ENCODE measurements around the gene INTS6. TPM values are rescaled to one million over a fixed set of nuclear protein-coding genes. Genes with fewer than 3 reads are reported as not detected.

INTS6 gene
- total RNA-seq, 2 experiments from 2014 or later = 51.6 to 53.1 TPM

GRCh38 chr13:51457086-51457815, 4.4 kb upstream of the INTS6 start:
- POLR2A ChIA-PET = no interaction called here

GRCh38 chr13:51456510-51456909, 3.7 kb upstream of the INTS6 start:
- ChIA-PET CTCF (no interaction called here), POLR2A (no interaction called here)

More at GRCh38 chr13:51457086-51457815, 4.4 kb upstream of the INTS6 start:
- CTCF ChIA-PET = no interaction called here

GRCh38 chr13:51455532-51455931, 2.7 kb upstream of the INTS6 start:
- ChIA-PET POLR2A (interaction anchor here (3.6 kb wide), 1 partner anchor 346 kb away, joined by 22 read pairs; no protein-coding TSS in a partner anchor), CTCF (no interaction called here)

GRCh38 chr13:51453959-51454703, 1.3 kb upstream of the INTS6 start:
- CTCF ChIA-PET = interaction anchor here (0.6 to 1.2 kb wide), 2 partner anchors 175 to 349 kb away, joined by 3 to 6 read pairs; no protein-coding TSS in a partner anchor
- POLR2A ChIA-PET = interaction anchor here (0.7 to 3.6 kb wide), 9 partner anchors 10 to 367 kb away, joined by 3 to 22 read pairs (median 5); no protein-coding TSS in a partner anchor

GRCh38 chr13:51453207-51453958, 547 bp upstream of the INTS6 start:
- ChIA-PET CTCF (interaction anchor here (0.5 to 1.2 kb wide), 3 partner anchors 176 to 350 kb away, joined by 3 to 4 read pairs (median 3); no protein-coding TSS in a partner anchor), POLR2A (interaction anchor here (0.5 to 3.6 kb wide), 20 partner anchors 9 to 740 kb away, joined by 3 to 22 read pairs (median 5); no protein-coding TSS in a partner anchor)

- ChIA-PET CTCF (no interaction called here), POLR2A (interaction anchor here (0.5 to 1.5 kb wide), 8 partner anchors 9 to 444 kb away, joined by 3 to 10 read pairs (median 3); no protein-coding TSS in a partner anchor)
These were observed 1.1 kb downstream of the INTS6 start for GRCh38 chr13:51451467-51452360.

GRCh38 chr13:51451134-51451466, 1.7 kb downstream of the INTS6 start:
- CTCF ChIA-PET = no interaction called here
- POLR2A ChIA-PET = interaction anchor here (0.6 to 0.9 kb wide), 5 partner anchors 16 to 352 kb away, joined by 3 read pairs; no protein-coding TSS in a partner anchor

- CTCF ChIA-PET = no interaction called here
- POLR2A ChIA-PET = no interaction called here
These were observed 3.8 kb downstream of the INTS6 start for GRCh38 chr13:51449018-51449417.

- ChIA-PET CTCF (no interaction called here), POLR2A (no interaction called here)
These were observed 7.9 kb downstream of the INTS6 start for GRCh38 chr13:51444922-51445321.

GRCh38 chr13:51440381-51440780, 12.5 kb downstream of the INTS6 start:
- CTCF ChIA-PET = no interaction called here
- POLR2A ChIA-PET = interaction anchor here (0.6 kb wide), 1 partner anchor 64 kb away, joined by 3 read pairs; no protein-coding TSS in a partner anchor

- CTCF ChIA-PET = no interaction called here
- POLR2A ChIA-PET = no interaction called here
These were observed 15.2 kb downstream of the INTS6 start for GRCh38 chr13:51437550-51438127.

GRCh38 chr13:51435002-51435578, 17.7 kb downstream of the INTS6 start:
- CTCF ChIA-PET = interaction anchor here (0.6 kb wide), 1 partner anchor 179 kb away, joined by 3 read pairs; no protein-coding TSS in a partner anchor
- POLR2A ChIA-PET = interaction anchor here (0.7 kb wide), 1 partner anchor 16 kb away, joined by 3 read pairs; no protein-coding TSS in a partner anchor

GRCh38 chr13:51432576-51432975, 20.3 kb downstream of the INTS6 start:
- ChIA-PET POLR2A (no interaction called here), CTCF (interaction anchor here (0.9 kb wide), 1 partner anchor 26 kb away, joined by 3 read pairs; no protein-coding TSS in a partner anchor)

- ChIA-PET POLR2A (no interaction called here), CTCF (no interaction called here)
These were observed 25.9 kb downstream of the INTS6 start for GRCh38 chr13:51426982-51427381.

GRCh38 chr13:51425410-51426042, 27.3 kb downstream of the INTS6 start:
- CTCF ChIA-PET = no interaction called here
- POLR2A ChIA-PET = no interaction called here

GRCh38 chr13:51423766-51424165, 29.1 kb downstream of the INTS6 start:
- ChIA-PET POLR2A (no interaction called here), CTCF (no interaction called here)

- CTCF ChIA-PET = no interaction called here
- POLR2A ChIA-PET = no interaction called here
These were observed 30.4 kb downstream of the INTS6 start for GRCh38 chr13:51422484-51422883.

All from activated CD8-positive, alpha-beta memory T cell treated with anti-CD3 and anti-CD28 coated beads for 36 hours (primary cell).